ENCODE results near the gene RIMBP3C.

DNA sequence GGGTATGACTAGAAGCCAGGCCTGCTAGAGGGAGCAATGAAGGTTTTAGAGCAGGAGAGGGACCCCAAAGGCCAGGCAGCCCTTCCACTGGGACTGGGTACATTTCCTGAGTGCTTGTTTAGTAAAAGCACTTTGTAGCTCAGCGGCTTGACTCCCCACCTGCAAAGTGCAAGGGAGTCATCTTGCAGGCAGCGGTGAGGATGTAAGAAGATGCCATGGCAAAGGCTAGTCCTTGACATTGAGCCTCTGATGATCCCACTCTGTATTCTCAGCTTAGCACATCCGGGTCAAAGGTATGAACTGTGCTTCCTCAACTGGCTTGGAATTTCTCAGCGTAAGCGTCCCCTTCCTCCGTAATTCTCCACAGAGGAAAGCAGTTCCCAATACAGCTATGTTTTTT, 13.2 kb upstream of the RIMBP3C start:
- TF ChIP-seq, protein P1, sequence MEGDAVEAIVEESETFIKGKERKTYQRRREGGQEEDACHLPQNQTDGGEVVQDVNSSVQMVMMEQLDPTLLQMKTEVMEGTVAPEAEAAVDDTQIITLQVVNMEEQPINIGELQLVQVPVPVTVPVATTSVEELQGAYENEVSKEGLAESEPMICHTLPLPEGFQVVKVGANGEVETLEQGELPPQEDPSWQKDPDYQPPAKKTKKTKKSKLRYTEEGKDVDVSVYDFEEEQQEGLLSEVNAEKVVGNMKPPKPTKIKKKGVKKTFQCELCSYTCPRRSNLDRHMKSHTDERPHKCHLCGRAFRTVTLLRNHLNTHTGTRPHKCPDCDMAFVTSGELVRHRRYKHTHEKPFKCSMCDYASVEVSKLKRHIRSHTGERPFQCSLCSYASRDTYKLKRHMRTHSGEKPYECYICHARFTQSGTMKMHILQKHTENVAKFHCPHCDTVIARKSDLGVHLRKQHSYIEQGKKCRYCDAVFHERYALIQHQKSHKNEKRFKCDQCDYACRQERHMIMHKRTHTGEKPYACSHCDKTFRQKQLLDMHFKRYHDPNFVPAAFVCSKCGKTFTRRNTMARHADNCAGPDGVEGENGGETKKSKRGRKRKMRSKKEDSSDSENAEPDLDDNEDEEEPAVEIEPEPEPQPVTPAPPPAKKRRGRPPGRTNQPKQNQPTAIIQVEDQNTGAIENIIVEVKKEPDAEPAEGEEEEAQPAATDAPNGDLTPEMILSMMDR (conservative IDR thresholded peaks at IDR 0.05; ENCODE audit: low read depth in 2 of 2), result no peak
- TF ChIP-seq POLR2AphosphoS5 (IDR thresholded peaks at IDR 0.05; ENCODE audit: low read depth), result no peak
- no peak for TF ChIP-seq EZH2 (IDR thresholded peaks at IDR 0.05; ENCODE audit: low read depth, unreplicated experiment)
- no peak for TF ChIP-seq JUNB (IDR thresholded peaks at IDR 0.05; ENCODE audit: unreplicated experiment)
- TF ChIP-seq EZH2phosphoT487 (IDR thresholded peaks at IDR 0.05; ENCODE audit: unreplicated experiment), result no peak
- no peak for TF ChIP-seq NANOG (IDR thresholded peaks at IDR 0.05; ENCODE audit: borderline replicate concordance)
- TF ChIP-seq, protein P2, sequence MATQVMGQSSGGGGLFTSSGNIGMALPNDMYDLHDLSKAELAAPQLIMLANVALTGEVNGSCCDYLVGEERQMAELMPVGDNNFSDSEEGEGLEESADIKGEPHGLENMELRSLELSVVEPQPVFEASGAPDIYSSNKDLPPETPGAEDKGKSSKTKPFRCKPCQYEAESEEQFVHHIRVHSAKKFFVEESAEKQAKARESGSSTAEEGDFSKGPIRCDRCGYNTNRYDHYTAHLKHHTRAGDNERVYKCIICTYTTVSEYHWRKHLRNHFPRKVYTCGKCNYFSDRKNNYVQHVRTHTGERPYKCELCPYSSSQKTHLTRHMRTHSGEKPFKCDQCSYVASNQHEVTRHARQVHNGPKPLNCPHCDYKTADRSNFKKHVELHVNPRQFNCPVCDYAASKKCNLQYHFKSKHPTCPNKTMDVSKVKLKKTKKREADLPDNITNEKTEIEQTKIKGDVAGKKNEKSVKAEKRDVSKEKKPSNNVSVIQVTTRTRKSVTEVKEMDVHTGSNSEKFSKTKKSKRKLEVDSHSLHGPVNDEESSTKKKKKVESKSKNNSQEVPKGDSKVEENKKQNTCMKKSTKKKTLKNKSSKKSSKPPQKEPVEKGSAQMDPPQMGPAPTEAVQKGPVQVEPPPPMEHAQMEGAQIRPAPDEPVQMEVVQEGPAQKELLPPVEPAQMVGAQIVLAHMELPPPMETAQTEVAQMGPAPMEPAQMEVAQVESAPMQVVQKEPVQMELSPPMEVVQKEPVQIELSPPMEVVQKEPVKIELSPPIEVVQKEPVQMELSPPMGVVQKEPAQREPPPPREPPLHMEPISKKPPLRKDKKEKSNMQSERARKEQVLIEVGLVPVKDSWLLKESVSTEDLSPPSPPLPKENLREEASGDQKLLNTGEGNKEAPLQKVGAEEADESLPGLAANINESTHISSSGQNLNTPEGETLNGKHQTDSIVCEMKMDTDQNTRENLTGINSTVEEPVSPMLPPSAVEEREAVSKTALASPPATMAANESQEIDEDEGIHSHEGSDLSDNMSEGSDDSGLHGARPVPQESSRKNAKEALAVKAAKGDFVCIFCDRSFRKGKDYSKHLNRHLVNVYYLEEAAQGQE (IDR thresholded peaks at IDR 0.05; ENCODE audit: unreplicated experiment), result no peak
- no peak for TF ChIP-seq ZNF114 (CRISPR knock-in tag; IDR thresholded peaks at IDR 0.05)

All from GM23338 (cell line).